Kidney capillary endothelial cell (primary cell): ENCODE measurements around the gene MTHFD2.

Source experiments
- DNase-seq: peaks from one replicate; pipeline ENCODE4 v3.0.0-alpha.2; 2018; ENCODE audit warnings: low spot score

MTHFD2 gene

GRCh38 chr2:74264281-74264680 lies 65.9 kb downstream of the MTHFD2 start:
- DNase-seq: no peak

GRCh38 chr2:74267068-74267467 lies 68.7 kb downstream of the MTHFD2 start:
- DNase-seq: no peak
